Hippocampal formation (tissue), 2 donors: ENCODE measurements around the gene ZNF444.

ENCODE experiments used
- DNase-seq, 2 donors: peaks; one replicate each; lab custom pipeline; 2025; lab: John Stamatoyannopoulos, UW

The ZNF444 gene

DNA sequence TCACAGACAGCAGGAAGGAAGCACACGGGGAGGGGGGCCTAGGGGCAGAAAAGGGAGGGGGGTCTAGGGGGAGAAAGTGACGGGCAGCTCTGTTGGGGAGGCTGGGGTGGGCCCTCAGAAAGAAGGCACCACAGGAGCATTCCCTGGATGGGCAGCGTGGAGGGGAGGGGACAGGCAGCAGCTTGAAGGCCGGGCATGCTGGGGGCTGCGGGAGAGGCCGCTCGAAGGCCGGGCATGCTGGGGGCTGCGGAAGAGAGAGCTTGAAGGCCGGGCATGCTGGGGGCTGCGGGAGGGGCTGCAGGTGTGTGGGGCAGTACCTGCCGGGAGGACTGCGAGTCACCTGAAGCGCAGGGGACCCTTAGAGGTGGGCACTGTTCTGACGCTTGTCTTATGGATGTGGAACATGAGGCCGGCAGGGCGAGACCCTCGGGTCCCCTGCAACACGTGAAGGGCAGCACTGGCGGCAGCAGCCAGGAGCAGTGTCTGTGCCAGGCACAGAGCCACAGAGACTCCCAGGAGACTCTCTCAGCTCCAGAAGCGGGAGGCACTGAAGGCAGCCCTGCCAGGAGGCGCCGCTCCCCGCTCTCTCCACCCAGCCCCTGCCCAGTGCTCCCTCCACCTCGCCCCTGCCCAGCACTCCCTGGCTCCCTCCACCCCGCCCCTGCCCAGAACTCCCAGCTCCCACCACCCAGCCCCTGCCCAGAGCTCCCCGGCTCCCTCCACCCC lies 33.3 kb upstream of the ZNF444 start:
- DNase-seq, result peak in 1 of 2 donors; percentile 10

DNA sequence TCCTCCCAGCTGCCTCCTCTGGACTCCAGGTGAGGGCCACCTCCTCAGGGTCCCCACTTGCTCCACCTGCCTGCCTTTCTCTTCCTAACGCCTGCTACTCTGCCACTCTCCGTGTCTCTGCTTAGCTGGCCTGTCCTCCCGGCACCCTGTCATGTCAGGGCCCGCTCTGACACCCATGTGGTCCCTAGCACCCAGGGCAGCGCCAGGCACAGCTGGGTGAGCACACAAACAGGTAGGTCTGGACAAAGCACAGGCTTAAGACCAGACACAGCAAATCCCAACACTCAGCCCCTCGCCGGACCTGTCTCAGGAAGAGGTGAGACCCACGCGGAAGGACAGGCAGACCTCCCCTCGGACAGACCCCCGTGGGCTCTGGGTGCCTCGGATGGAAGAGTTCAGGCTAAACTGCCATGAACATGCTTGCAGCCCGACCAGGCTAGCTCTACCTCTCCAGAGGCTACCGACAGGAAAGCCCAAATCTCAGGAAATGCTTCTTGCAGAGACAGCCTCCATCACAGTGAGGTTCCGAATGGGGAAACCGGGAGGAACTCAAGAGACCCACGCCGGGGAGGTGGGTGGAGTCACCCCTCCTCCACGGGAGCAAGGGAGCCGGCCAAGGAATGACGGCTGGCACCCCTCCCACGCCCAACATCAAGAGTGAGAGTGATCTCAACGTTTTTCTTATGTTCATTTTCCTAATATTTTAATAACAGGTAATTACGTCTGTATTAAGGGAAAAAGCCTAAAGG lies 32.5 kb upstream of the ZNF444 start:
- DNase-seq, result no peak

DNA sequence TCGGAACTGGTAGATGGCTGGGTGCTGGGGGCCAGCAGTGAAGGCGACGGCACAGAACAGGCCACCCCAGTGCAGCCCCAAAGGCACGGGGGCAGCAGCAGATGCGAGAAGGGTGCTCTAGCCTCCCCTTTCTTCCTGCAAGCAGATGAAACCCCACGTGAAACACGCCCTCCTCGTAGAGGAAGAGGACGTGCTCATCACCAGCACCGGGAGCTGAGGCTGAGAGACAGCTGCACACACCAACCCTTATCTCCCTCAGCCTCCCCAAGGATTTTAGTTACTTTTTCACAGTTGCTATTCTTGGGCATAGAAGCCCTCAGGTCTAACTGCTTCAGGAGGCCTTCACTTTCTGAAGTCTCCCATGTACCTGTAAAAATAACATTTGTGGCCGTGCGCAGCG lies 31.9 kb upstream of the ZNF444 start:
- DNase-seq, result no peak

DNA sequence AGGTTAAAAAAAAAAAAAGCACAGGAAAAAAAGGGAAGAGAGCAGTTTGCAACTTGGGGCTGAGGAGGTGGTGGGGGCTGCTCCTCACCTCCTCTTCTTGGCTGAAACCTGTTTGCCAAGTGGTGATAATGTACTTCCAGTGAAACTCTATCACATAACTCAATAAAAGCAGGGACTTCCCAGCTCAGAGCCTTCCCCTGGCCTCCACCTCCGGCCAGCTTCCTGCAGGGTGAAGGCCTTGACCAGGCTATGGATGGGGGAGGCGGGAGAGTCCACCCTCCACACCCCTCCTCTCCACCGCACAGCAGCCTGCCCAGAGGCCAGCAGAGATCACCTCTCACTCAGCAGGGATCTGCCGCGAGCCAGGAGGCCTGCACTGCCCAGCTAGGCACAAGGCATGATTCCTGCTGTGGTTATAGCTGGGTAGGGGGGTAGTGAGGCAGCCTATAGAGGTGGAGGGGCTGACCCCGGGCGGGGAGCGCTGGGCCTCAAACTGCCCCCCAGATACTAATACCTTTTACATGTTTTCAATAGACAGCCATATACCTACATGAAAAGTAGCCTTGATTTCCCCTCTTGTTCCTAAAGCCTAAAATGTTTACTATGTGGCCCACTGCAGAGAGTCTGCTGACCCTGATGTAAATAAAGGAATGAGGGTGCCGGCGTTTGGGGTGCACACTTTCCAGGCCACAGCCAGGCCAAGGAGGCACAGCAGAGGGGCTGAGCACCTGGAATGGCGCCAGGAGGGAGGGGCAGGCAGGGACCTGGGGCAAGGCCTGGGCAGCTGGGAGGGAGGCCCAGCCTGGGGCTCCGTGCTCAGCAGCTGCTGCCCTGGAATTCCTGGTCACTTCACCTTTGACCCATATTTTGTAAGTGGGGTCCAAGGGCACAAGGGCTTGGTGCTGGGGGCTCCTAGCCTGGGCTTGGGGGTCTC lies 30.3 kb upstream of the ZNF444 start:
- DNase-seq, result no peak

DNA sequence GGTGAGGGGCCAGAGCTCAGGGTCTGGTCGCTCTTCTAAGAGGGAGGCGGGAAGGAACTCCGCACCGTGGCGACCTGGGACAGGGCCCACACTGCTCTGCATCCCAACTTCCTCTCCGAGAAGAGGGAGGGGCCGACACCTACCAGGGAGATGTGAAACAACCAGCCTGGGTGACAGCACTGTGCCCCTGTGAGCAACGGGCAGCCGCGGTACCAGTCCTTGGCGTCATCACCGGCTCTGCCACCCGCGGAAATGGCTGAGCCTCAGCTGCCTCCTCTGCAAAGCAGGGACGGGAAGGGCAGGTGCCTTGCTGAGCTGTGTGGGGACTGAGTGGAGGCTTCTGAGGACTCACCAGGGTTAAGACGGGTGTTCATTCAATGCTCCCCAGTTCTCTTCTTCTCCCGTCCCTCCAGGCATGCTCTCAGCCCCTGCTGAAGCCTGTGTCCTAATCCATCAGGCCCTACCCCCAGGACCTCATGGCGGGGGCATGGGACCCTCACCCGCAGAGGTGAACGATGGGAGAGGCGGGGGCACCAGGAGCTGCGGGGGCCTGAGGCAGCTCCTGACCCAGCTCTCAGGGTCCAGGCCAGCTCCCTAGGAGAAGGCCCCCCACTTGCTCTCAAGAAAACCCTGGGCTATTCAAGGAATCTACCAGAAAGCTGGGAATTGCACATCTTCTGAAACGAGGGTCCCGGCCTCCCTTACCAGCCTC lies 29.3 kb upstream of the ZNF444 start:
- peak in 1 of 2 donors; percentile 10 for DNase-seq

DNA sequence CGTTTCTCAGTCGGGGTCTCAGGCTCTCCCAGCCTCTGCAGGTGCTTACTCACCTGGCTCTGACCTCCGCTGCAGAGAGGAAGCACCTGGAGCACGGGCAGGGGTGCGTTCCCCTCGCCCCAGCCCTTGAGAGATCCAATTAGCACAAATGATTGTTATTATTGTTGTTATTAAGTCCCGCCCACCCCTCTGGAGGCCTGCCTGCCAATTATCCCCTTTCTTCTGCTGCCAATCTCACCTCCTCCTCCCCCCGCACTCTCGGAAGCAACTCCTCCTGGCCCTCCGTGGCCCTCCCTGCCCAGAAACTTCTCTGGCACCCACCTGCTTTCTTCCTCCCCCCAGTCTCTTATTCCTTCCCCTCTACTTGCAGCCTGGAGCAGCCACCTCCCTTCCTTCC lies 28.8 kb upstream of the ZNF444 start:
- DNase-seq, result no peak

DNA sequence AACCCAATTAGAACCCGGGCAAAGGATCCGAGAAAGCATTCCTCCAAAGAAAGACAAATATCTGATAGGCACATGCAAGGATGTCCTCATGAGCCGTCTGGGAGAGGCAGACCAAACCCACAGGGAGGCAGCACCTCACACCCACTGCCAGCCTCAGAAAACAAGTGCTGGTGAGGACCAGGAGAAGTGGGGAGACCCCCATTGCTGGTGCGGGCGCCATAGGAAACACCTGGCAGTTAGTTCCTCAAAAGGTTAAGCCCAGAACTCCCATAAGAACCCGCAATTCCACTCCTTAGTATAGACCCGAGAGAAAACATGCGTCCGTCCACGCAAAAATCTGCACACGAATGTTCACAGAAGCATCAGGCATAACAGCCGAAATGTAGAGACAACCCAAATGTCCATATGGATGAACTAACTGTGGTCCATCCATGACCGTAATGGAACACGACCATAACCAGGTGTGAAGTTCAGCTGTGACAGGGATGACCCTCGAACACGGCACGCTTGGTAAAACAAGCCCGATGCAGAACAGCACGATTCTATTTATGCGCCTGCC lies 27.9 kb upstream of the ZNF444 start:
- DNase-seq, result no peak

DNA sequence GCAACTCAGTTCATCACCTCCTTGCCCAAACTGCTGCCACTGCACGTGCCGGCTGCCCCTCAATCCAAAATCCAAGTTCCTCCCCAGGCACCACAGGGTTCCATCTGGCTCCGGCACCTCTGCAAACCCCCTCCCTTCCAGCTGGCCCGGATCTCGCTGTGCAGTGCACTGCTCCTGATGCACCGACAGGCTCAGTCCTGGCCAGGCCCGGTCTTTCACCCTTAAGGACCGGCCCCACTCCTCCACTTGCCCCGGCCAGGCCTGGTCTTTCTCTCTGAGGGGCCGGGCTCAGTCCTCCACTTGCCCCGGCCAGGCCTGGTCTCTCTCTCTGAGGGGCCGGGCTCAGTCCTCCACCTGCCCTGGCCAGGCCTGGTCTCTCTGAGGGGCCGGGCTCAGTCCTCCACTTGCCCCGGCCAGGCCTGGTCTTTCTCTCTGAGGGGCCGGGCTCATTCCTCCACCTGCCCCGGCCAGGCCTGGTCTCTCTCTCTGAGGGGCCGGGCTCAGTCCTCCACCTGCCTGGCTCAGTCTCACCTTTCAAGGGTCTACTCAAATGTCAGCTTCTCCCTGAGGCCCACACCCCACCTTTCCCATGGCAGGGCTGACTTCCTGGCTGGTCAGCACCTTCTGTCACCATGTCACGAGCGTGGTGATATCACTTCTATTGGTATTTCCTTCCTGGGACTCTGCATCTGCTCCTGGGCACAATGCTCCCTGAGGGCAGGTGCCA lies 26.9 kb upstream of the ZNF444 start:
- DNase-seq, result no peak

DNA sequence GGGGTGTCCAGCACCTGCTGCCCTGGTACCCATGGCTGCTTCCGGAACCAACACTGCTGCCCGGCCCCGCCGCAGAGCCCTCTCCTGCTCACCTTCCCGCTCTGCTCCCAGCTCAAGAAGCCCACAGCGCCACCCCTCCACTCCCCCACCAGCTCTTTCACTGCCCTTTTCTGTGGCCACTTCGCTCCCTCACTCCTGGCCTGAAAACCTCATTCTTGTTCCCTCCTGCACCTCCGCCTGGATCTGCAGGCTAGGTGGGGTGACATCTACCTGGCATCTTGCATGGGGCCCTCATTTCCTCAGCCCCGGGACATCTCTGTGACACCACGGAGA lies 26.3 kb upstream of the ZNF444 start:
- no peak for DNase-seq

DNA sequence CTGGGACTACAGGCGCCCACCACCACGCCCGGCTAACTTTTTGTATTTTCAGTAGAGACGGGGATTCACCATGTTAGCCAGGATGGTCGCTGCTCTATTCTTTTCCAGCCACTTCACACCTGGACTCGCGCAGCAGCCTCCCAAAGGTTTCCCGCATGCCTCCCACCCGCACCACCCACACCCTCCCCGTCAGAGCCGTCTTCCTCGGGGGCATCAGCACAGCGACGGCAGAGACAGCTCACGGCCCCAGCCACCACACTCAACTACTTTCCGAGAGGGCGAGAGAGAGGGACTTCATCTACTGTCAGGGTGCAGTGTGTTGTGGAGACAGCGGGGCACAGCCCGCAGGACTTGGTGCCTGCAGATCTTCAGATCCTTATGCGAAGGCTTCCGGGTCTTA lies 25.6 kb upstream of the ZNF444 start:
- no peak for DNase-seq

DNA sequence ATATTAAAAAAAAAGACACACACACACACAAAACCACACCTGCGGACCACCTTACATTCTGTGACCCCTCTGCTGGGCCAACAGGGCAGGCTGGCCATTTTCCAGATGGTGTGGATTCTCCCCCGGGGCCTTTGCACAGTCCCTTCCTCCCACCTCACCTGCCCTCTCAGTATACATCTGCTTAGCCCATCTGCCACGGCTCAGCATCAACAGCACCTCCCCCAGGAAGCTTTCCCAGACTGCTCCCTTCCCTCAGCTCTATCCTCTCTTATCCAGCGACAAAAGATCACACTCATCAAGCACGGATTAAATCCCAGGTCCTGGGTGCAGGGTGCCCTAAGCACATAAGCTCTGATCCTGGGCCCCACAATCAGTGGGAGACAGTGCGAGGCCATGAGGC lies 24.5 kb upstream of the ZNF444 start:
- DNase-seq, result no peak

DNA sequence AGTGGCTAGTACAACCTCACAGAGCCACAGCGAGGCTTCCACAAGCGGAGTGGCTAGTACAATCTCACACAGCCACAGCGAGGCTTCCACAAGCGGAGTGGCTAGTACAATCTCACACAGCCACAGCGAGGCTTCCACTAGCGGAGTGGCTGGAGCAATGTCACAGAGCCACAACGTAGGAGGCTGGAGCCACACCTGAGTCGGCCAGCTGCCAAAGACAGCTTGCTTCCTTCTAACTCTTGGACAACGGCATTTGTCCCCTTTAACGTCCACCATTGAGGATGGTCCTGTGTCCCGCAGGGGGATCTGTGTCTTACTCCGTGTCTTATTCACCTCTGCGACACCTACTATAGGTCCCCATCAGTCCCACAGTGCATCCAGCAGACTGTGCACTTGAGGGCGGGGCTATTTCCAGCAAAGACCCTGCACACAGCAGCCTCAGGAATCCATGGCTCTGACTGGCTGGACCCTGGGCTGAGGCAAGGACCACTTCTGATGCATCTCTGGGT lies 23.7 kb upstream of the ZNF444 start:
- no peak for DNase-seq

DNA sequence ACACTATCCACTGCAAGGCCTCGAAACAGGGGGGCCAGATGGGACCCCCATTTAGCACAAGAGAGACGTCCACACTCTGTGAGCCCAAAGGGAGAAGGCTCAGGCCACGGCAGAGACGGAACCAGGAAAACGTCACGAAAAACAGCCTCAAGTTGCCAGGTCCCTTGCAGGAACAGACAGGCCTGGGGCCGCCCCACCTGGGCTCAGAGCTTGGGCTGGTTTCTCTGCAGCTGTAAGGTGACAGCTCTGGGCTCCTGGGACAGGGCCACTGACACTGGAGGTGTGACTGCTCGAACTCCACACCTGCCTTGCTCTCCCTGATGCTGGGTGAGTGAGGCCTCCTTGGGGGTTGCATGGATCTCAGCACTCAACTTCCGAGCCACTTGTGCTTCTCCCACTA lies 23.2 kb upstream of the ZNF444 start:
- no peak for DNase-seq

DNA sequence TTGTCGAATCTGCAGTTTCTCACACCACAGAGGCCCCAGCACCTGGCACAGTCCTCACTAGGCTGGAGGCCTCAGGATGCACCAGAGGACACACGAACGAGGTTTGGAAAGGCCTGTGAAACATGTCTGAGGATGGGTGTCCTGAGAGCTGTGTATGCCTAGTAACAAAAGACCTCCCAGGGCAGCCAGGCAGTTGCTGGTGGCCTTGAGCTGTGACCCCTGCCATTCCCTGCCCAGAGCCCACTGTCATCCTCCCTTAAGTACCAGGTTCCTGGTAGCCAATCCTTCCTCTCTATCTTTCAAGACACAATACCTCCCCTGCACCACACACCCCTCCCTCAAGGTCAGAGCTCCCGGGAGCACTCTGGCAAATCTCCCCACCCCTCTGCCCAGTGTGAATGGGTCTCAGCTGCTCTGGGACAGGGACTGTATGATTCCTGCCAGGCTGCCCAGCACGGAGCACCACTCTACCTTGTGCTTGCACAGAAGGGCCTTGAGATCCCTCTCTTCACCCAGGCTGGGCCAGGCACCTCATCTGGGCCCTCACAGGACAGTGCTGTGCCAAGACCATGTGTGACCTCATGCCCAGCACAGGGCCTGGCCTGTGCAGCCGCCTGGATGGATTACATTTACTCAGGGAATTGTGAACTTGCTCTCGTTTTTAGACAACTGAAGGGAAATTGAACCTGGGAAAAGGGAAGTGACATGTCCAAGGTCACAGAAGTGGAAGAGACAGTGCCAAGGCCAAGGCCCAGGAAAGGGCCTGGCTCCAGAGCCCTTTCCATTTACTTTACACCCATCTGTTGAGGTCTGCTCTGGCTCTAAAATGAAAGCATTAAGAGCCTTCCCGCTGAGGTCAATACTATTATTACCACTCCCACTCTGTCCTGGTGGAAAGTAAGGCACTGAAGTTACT lies 22.2 kb upstream of the ZNF444 start:
- DNase-seq, result no peak

DNA sequence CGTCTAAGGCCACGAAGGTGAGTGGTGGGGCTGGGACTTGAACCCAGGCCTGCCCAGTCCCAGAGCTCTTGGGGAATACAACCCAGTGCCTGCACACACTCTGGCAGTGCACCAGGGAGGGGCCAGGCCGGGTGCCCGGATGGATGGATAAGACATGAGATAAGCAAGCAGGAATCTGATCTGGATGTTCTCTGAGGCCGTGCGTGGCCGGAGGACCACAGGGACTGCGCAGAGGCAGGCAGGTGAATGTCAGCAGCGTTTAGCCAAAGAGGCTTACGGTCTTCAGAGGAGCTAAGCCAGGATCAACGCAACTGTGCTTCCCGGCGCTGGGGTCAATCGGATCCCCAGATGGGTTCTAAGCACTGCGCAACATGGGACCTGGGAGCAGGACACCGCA lies 21.5 kb upstream of the ZNF444 start:
- no peak for DNase-seq

DNA sequence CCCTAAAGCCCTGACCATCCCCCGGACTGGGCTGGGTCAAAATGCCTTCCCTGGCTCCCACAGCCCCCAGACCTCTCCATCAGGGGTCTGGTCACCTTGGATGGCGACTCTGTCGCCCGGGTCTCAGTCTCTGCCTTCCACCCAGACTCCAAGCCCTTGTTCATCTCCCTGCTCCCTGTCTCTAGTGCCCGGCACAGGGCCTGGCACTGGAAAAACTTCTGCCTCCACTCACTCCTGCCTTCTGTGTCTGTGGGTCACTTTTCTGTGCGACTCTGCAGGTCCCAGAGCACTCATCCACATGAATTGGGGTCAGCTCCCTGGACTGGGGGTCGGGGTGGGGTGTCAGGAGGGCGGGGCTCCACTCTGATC lies 21.1 kb upstream of the ZNF444 start:
- DNase-seq, result no peak

DNA sequence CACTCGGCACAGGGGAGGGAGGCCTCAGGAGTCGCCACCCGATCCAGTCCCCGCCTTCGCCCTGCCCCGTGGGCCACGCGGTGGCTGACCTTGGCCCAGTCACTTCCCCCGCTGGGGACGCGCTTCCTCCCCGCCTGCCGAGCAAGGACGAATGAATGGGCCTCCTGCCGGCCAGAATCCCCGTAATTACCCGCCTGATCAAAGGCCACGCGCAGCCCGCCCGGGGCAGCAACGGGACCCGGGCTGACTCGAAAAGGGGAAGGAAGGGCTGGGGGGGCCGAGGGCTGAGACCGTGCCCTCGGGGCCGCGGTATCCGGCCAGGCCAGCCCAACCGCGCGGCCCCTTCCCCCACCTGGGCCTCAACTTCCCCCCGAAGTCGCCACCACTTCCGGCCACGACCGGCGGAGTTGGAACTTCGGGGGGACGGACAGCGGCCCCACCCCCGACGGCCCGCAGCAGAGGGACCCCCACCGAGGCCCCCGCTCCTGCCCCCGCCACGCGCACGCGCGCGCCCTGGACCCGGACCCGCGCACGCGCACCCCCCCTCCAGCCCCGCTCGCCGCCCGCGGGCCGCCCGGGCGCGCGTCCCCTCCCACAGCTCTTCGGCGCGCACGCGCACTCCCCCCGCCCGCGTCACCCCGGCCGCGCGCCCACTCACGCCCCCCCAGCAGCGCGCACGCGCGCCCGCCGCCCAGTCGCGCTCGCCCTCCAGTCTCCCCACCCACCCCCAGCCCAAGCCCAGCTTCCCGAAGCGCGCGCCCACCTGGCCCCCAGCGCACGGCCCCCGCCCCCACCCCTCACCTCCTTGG lies 20.5 kb upstream of the ZNF444 start:
- DNase-seq, result peak; percentile 39 to 77

DNA sequence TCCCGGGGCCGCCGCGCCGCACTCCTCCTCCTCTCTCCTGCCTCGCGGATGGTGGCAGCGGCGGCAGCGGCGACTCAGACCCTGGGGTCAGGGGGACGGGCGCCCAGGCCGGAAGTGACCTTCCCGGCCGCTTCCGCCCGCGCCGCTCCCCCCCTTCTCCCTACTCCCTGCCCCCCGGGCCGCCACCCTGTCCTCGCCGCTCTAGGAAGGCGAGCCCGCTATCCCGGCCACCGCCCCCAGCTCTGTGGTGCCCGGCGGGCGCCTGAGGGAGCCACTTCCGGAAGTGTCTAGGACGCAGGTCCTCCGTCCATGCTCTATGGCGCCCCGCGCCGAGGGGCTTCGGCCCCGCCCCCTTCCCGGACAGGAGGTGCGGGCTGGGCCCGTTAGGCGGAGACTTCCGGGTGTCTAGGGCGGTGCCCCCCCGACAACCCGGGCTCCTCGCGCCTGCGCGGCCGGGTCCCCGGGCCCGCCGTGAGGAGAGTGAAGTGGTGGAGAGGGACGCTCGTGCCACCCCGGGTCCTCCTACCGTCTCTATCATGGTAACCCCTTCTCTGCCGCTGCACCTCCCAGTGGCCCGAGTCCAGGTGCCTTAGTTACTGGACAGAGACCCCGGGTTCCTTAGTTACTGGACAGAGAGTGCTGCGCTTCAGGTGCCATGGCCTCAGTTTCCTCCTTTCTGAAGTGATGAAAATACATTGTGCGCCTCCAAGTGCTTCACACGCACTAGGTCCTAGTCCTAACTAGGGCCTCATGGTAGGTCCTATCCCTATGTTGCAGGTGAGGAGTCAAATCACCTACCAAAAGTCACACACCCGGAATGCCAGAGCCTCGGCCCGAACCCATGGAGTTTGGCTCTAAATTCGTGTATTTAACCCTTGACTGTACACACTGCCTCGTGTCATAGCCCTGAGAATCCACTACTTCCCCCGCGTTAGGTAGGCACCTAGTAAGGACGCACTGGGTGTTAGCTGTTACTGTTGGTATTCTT lies 19.6 kb upstream of the ZNF444 start, which contains the start of gene ZNF787:
Gene ZNF787 (minus strand): TSS at position 116 of the 988 bp plus-strand sequence. CDS start 18,078 bp downstream, outside the sequence.
- DNase-seq, result peak; percentile 97 to 98
